Embryonic facial prominence (tissue), 1 donor: ENCODE results near the gene SRXN1.
"Not testable (repeated sequence)": the region's sequence is repeated elsewhere in the genome, so short reads cannot be mapped to it uniquely, and the experiment has no call there.

Source experiments
- DNase-seq: peaks from one replicate; pipeline ENCODE4 v3.0.0-alpha.2; 2016; ENCODE audit errors: extremely low spot score

Gene SRXN1

GRCh38 chr20:653110-653589 lies at the start of gene SRXN1:
Gene SRXN1 (minus strand): TSS chr20:653200. CDS start chr20:653185, 15 bp downstream.
- no peak for DNase-seq

- DNase-seq: no peak
Observed at GRCh38 chr20:701401-702129, 48.6 kb upstream of the SRXN1 start.

DNA sequence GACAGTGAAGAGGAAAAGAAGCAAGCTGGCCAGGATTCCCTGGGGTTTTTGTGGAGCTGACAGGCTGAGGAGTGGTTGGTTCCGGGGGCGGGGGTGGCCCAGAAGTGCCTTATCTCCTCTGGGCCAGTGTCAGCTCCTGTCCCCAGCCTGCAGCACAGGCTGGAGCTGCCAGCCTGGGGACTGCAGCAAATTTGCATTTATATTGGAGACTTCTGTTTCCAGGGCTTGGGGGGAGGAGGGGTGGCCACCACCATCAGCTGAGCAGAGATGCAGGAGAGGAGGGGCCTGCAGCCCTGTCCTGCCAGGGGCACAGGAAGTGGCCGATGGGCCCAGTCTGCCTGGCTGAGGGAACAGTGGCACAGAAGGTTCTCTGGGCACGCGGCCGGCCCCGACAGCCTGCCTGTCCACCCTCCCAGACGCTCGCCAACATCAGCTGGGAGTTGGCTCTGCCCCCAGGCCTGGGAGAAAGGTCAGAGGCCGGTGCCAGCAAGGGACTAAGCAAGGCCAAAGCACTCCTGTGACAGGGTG lies 46.9 kb upstream of the SRXN1 start:
- no peak for DNase-seq

DNA sequence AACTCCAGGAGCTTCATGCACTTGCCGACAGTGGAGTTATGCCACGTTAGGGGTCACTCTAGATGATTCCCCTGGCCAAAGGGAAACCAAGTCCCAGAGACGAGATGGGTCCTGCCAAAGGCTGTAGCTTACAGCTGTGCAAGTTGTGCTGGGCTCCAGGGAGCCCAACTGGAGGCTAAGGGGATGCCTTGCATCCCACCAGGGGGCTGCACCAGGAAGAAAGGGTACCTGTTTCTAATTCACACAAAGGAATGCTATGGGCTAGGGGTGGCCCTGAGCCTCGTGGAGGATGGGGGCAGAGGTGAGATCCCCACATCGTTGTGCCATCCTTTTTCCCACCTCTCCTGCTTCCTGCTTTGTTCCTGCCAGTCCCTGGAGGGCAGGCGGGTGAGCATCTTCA lies 46.3 kb upstream of the SRXN1 start:
- no peak for DNase-seq

GRCh38 chr20:698276-698675 lies 45.3 kb upstream of the SRXN1 start:
- no peak for DNase-seq

DNA sequence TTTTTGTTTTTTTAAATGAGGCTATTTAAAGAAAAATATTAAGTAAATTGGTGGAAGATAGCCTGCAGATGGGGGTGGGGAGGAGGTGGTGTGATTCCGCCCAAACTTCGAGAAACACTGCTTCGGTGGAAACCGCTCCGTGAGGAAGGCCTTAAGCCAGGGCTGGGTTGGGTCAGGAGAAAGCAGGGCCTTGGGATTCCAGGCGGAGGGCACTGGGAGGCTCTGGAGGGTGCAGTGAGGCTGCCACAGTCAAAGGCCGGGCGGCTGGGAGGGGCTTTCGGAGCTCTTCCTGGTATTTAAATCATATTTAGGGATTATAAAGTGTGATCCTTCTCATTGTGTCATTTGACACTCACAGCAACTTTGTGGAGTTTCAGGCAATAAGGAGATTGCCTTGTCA lies 44.8 kb upstream of the SRXN1 start:
- DNase-seq: no peak

DNA sequence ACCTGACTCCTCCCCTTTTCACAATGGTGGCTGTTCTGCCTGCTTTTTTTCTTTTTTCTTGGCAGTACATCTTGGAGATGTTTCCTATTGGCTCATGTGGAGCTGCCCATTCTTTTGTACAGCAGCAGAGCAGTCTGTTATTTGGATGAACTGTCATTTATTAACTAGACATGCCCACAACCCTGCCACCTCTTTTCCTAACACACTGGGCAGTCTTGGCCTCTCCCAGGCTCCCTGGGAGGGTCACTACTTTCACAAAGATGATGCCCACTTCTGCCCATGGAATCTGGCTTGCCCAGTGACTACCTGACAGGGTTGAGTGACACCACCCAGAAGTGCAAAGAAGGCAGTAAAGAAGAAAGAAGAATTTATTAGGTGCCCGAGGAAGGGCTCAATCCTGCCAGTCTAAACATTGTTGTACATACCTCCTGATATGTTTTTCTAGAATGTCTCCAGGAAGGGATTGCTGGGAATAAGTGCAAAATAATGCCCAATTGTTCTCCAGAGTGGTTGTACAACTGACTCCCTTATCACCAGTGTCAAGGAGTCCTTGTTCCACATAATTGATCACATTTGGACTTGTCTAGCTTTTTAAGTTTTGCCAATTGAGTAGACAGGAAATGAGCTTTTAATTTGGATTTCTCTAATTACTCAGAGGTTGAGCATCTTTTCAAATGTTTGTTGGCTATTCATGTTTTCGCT lies 42.3 kb upstream of the SRXN1 start:
- DNase-seq: no peak

DNA sequence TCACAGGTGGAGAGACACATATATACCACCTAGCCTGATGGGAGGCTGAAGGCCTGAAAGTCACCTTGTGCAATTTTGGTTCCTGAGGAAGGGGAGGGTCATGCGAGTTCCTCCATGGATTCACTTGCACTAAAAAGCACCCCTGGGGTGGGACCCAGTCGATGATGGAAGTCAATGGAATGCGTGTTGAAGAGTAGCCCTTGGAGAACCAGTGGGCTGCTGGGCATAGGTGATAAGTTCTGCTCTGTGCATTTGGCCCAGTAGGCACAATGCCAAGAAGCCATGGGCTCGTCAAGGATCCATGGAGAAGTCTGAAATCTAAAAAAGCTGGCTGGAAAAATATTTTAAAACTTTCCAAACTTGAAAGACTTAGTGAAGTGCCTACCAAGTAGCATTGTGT lies 41.5 kb upstream of the SRXN1 start:
- DNase-seq: no peak

DNA sequence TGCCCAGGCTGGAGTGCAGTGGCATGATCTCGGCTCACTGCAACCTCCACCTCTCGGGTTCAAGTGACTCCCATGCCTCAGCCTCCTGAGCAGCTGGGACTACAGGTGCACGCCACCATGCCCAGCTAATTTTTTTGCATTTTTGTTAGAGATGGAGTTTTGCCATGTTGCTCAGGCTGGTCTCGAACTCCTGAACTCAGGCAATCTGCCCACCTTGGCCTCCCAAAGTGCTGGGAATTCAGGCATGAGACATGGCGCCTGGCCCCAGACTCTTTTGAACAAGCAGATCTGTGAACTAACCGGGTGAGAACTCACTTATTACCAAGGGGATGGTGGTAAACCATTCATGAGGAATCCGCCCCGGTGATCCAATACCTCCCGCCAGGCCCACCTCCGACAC lies 40.8 kb upstream of the SRXN1 start:
- DNase-seq: not testable (repeated sequence)

DNA sequence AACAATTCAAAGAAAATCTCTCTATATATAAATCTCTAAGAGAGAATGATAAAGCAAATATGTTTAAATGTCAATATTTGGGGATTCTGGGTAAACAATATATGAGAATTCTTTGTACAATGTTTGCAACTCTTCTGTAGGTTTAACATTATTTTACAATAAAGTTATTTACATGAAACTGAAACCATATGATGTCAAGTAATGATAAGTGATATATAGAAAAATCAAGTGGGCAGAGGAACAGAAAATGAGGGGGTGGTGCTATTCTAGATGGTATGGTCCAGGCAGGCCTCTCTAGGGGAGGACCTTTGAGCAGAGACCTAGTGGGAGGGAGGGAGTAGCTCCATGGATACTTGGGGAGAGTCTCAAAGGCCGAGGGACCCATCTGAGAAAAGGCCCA lies 39.0 kb upstream of the SRXN1 start:
- no peak for DNase-seq

GRCh38 chr20:689947-690346 lies 36.9 kb upstream of the SRXN1 start:
- no peak for DNase-seq

DNA sequence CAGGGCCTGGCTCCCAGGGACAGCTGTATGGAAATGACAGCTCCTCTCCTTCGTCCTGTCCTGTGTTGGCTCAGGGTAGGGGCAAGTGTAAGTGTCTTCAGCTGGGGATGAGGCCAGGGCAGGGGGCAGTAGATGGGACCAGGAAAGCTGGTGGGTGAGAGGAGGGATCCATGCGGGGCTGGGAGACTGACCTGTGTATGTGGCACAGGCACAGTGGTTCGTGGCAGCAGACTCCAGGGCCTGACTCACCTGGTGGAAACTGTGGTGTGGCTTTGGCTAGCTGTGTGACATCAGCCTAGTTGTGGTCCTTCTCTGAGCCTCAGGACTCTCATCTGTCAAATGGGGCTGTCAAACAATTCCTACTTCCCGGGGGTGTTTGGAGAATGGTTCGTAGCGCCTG lies 36.3 kb upstream of the SRXN1 start:
- no peak for DNase-seq

- DNase-seq: no peak
Observed at GRCh38 chr20:688809-689212, 35.8 kb upstream of the SRXN1 start.

DNA sequence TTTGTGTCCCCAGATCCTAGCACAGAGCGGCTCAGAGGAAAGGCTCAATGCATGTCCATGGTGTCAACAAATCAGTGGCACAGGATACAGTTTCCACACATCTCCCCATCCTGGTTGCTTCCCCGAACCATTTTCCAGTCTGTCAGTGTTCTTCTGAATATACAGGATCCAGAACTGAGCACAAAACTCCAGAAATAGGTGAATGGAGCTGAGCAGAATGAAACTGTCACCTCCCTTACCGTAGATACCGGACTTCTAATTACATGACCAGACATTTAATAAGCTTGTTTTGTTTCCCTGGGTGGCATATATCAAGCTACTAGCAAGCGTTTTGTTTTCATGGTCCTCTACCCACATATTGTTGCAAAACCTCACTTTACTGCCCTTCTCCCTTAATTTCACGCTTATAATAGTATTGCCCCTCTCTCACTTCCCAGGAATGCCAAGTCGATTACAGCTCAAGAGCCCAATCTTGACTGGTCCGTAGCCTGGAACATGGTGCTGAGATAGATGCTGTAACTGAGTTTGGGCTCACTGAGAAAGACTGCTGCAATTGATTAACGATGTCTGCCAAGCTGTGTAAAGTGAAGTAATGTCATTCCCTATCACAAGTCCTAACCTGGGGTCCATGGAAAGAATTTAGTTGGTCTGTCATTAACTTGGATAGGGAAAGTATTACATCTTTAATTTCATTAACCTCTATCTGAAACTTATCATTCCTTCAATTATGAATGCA lies 34.6 kb upstream of the SRXN1 start:
- no peak for DNase-seq

- DNase-seq: no peak
Observed at GRCh38 chr20:684676-685319, 31.8 kb upstream of the SRXN1 start.

- DNase-seq: no peak
Observed at GRCh38 chr20:682123-682522, 29.1 kb upstream of the SRXN1 start.

- DNase-seq: no peak
Observed at GRCh38 chr20:680638-681187, 27.7 kb upstream of the SRXN1 start.

DNA sequence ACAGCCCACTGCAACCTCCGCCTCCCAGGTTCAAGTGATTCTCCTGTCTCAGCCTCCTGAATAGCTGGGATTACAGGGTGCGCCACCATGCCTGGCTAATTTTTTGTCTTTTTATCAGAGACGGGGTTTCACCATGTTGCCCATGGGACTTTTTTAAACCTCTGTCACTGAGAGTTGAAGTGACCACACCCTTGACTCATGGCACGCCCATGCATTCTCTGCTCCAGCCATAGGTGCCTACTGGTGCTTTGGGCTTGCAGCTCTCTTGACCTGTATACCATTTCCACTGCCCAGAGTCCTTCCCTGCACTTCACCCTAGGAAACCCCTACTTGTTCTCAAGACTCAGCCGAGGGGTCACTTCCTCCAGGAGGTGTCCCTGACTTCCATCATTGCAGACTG lies 25.0 kb upstream of the SRXN1 start:
- DNase-seq: no peak

- no peak for DNase-seq
Observed at GRCh38 chr20:676967-677366, 24.0 kb upstream of the SRXN1 start.

DNA sequence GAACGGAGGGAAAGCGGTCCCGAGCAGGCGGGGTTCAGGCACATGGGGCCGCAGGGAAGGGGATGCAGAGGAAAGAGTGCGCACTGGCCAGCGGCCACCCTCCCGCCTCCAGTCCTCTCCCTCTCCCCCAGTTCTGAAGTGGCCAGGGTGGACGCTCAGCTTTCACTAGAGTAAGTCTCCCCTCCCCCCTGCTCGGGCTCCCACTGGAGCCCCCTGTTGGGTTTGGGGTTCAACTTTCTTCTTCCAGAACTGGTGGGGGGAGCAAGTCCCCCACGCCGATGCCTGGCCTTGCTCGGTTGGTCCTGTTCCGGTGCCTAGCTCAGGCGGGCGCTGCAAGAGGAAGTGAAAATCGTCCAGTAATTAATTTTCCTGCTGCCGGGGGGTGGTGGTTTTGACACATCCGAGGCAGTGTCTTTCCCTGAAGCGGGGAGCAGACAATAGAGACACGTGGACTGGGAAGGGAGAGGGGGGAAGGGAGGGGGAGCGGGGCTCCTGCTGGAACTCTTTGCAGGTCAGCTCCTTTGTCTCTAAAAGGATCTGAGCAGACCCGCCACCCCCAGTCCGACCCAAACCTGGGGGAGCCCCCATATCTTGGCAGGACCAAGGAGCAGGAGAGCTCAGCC lies 23.4 kb upstream of the SRXN1 start:
- DNase-seq: no peak
